A549 (cell line): ENCODE data around the gene ASAH2.

Experiments used
- BHLHE40 ChIP-seq: IDR thresholded peaks from 2 replicates; pipeline ENCODE4 v1.6.1; 2012; ENCODE audit warnings: low read depth, low read length, inconsistent platforms
- CTCF ChIP-seq: fragments of >200 bp; sonication (Bioruptor Twin); formaldehyde crosslinking; IDR thresholded peaks from 3 replicates; pipeline ENCODE4 v1.5.1; 2016
- HOXB13 ChIP-seq: fragments of 250-450 bp; sonication (Bioruptor Pico); IDR thresholded peaks from 2 replicates; pipeline ENCODE4 v1.5.0; 2020; ENCODE audit warnings: low read depth, mild to moderate bottlenecking, moderate library complexity
- MAZ ChIP-seq: fragments of 150-350 bp; IDR thresholded peaks from 2 replicates; pipeline ENCODE4 v1.6.1; 2014; ENCODE audit warnings: antibody characterized with exemption, low read depth, low read length, borderline replicate concordance
- MYC ChIP-seq: IDR thresholded peaks from 2 replicates; pipeline ENCODE4 v1.6.1; 2012; ENCODE audit warnings: mild to moderate bottlenecking, inconsistent platforms, low read length, improper control_type of control experiment, borderline replicate concordance

DNA sequence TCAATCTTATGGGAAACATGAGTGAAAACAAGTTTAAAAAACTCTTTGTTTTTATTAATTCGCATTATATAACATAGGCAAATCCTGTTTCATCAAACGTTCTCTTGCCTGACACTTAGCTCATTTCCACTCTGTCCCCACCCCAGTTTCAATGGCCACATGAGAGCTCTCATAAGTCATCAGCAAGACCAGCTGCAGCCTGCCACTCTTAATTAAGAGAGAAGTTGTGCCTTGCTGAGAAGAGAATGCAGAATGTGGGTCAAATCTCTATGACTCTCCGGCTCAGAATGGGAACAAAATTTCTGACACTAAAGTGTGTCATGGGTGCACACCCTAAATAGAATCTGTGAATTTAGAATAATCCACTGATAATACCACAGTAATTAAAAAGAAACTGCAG, 39.6 kb downstream of the ASAH2 start:
- no peak for TF ChIP-seq MYC
- TF ChIP-seq MAZ: no peak
- no peak for TF ChIP-seq CTCF
- no peak for TF ChIP-seq BHLHE40
- TF ChIP-seq HOXB13 (CRISPR knock-in tag): no peak
